GM12878 (cell line): ENCODE measurements around the gene PARP8. TPM values are rescaled to one million over a fixed set of nuclear protein-coding genes. Genes with fewer than 3 reads are reported as not detected.

Experiments used
- ATAC-seq: fragments of 200-7000 bp; cut with Tn5 transposase; 3 replicates; pipeline ENCODE4 v1.9.1; 2020; ENCODE audit warnings: mild to moderate bottlenecking, moderate library complexity
- BruUV-seq: library from RNA; stranded (reverse); fragments of 400-500 nt; replicated peaks from 2 replicates; lab custom pipeline; 2021; lab: Mats Ljungman, UMichigan
- CTCF ChIA-PET: fragments of 300-600 bp; sonication (Branson Sonifier 250); formaldehyde crosslinking; extraction: SDS; loops from one replicate; lab custom pipeline; 2021; ENCODE audit warnings: inconsistent platforms; lab: Yijun Ruan, JAX
- POLR2A ChIA-PET: fragments of 350-600 bp; formaldehyde crosslinking; extraction: SDS; loops from one replicate; lab custom pipeline; 2021; ENCODE audit warnings: inconsistent platforms; lab: Charles Lee
- RAD21 ChIA-PET: fragments of 300-600 bp; sonication (Branson Sonifier 250); formaldehyde crosslinking; loops from one replicate; lab custom pipeline; 2023; ENCODE audit warnings: antibody characterized with exemption; ENCODE audit not compliant: unreplicated experiment; lab: Charles Lee
- SMC1A ChIA-PET: fragments of 300-600 bp; sonication (Branson Sonifier 250); formaldehyde crosslinking; loops from one replicate; lab custom pipeline; 2023; ENCODE audit not compliant: unreplicated experiment, uncharacterized antibody; lab: Charles Lee
- DNase-seq: peaks from one replicate; pipeline ENCODE4 v3.0.0-alpha.2; 2011; ENCODE audit warnings: low read depth, low spot score
- FAIRE-seq: peaks from 3 replicates; lab custom pipeline; 2011; peaks lifted over from hg19 to GRCh38; lab: Jason Lieb, UNC
- H2AFZ ChIP-seq: 2 replicates; pipeline ENCODE4 v1.6.0; 2011; ENCODE audit warnings: low read depth, low read length, control low read depth; ENCODE audit not compliant: control insufficient read depth
- H3K27ac ChIP-seq: 2 replicates; pipeline ENCODE4 v1.5.1; 2011; ENCODE audit warnings: control low read depth; ENCODE audit not compliant: control insufficient read depth, insufficient read depth
- H3K27me3 ChIP-seq, 2 experiments: replicated peaks in 1 of 2; 2 replicates each; pipeline versions ENCODE4 v1.6.0 to v1.6.1; 2011; ENCODE audit warnings: low read length in 1 of 2; ENCODE audit not compliant: control insufficient read depth in 2 of 2, insufficient read depth in 2 of 2
- H3K36me3 ChIP-seq, 2 experiments: 2 replicates each; pipeline ENCODE4 v1.5.1; 2011; ENCODE audit warnings: low read length in 1 of 2; ENCODE audit not compliant: control insufficient read depth in 2 of 2, insufficient read depth in 2 of 2
- H3K4me1 ChIP-seq: 2 replicates; pipeline ENCODE4 v1.6.1; 2011; ENCODE audit warnings: mild to moderate bottlenecking, low read length, moderate library complexity, mixed read lengths; ENCODE audit not compliant: control insufficient read depth, insufficient read depth
- H3K4me2 ChIP-seq: 2 replicates; pipeline ENCODE4 v1.6.0; 2011; ENCODE audit warnings: control low read depth; ENCODE audit not compliant: control insufficient read depth, insufficient read depth
- H3K4me3 ChIP-seq: fragments of 200-600 bp; sonication (generic); 2 replicates; pipeline ENCODE4 v1.5.1; 2016
- H3K79me2 ChIP-seq: 2 replicates; pipeline ENCODE4 v1.6.0; 2011; ENCODE audit warnings: low read length; ENCODE audit not compliant: control insufficient read depth, insufficient read depth
- H3K9ac ChIP-seq: 2 replicates; pipeline ENCODE4 v1.8.0; 2011; ENCODE audit warnings: low read length, control low read depth, mixed read lengths; ENCODE audit not compliant: control insufficient read depth, insufficient read depth
- H3K9me3 ChIP-seq: replicated peaks from 3 replicates; pipeline ENCODE4 v1.5.1; 2011; ENCODE audit warnings: mild to moderate bottlenecking, low read length; ENCODE audit not compliant: control insufficient read depth, insufficient read depth
- H4K20me1 ChIP-seq: 2 replicates; pipeline ENCODE4 v1.6.0; 2011; ENCODE audit not compliant: control insufficient read depth, insufficient read depth
- ASH2L ChIP-seq: fragments of 300-600, 200-600 bp; sonication (generic); IDR thresholded peaks from 2 replicates; pipeline ENCODE4 v1.6.1; 2017; ENCODE audit warnings: low read depth, mild to moderate bottlenecking, borderline replicate concordance
- CEBPB ChIP-seq, 2 experiments: fragments of 150-350 bp in 1 of 2; IDR thresholded peaks; 2 replicates each; pipeline ENCODE4 v1.6.1; 2012 to 2014; ENCODE audit warnings: low read depth in 2 of 2, low read length in 2 of 2, borderline replicate concordance in 1 of 2, inconsistent platforms in 1 of 2
- CHD4 ChIP-seq: fragments of 200-600 bp; sonication (generic); IDR thresholded peaks from 2 replicates; pipeline ENCODE4 v1.6.1; 2016; ENCODE audit warnings: mild to moderate bottlenecking
- CREB1 ChIP-seq: IDR thresholded peaks from 2 replicates; pipeline ENCODE4 v1.6.1; 2012; ENCODE audit warnings: low read depth, mild to moderate bottlenecking, inconsistent platforms
- EGR1 ChIP-seq, 2 experiments: IDR thresholded peaks; 1 replicate in 1 of 2; 2 replicates in 1 of 2; pipeline ENCODE4 v1.6.1; 2011 to 2012; ENCODE audit warnings: low read depth in 2 of 2, low read length in 2 of 2, borderline replicate concordance in 1 of 2, mild to moderate bottlenecking in 1 of 2, moderate library complexity in 1 of 2
- FOXM1 ChIP-seq: IDR thresholded peaks from 2 replicates; pipeline ENCODE4 v1.6.1; 2012; ENCODE audit warnings: low read depth, mild to moderate bottlenecking, inconsistent platforms, low read length, moderate library complexity
- MYB ChIP-seq: fragments of 150-350 bp; IDR thresholded peaks from 2 replicates; pipeline ENCODE4 v1.6.1; 2014; ENCODE audit warnings: mild to moderate bottlenecking, low read depth, low read length, borderline replicate concordance
- NFXL1 ChIP-seq: fragments of 450-650 bp; IDR thresholded peaks from 2 replicates; pipeline ENCODE4 v1.6.1; 2017; ENCODE audit warnings: antibody characterized with exemption, mild to moderate bottlenecking, borderline replicate concordance
- RB1 ChIP-seq: fragments of 450-650 bp; formaldehyde crosslinking; IDR thresholded peaks from 2 replicates; pipeline ENCODE4 v1.6.1; 2017; ENCODE audit warnings: mild to moderate bottlenecking, borderline replicate concordance
- SUPT20H ChIP-seq: IDR thresholded peaks from 2 replicates; pipeline ENCODE4 v1.6.1; 2011; ENCODE audit warnings: low read depth, mild to moderate bottlenecking, low read length, moderate library complexity, borderline replicate concordance; ENCODE audit not compliant: control insufficient read depth
- ZNF274 ChIP-seq: IDR thresholded peaks from one replicate; pipeline ENCODE4 v1.8.0; 2011; ENCODE audit not compliant: insufficient read length, insufficient read depth
- WGBS: methylation state at CpG from one replicate; pipeline ENCODE4 v1.1.6; 2016; ENCODE audit warnings: low lambda C conversion rate; ENCODE audit not compliant: insufficient replicate concordance, insufficient coverage; ENCODE audit errors: missing lambda C conversion rate; 5-methylcytosine and 5-hydroxymethylcytosine counted together
- in situ Hi-C: fragments of 300-500 bp; cut with MboI; formaldehyde crosslinking; loops from 9 replicates; pipeline ENCODE4 v1.14.3; 2018; ENCODE audit warnings: mixed read lengths
- intact Hi-C: fragments of 100-400 bp; cut with micrococcal nuclease; formaldehyde crosslinking; loops from one replicate; pipeline ENCODE4 v1.14.2; 2022; ENCODE audit not compliant: unreplicated experiment
- polyA plus RNA-seq, 11 experiments: library from polyadenylated mRNA; depleted of rRNA in 4 of 11; unstranded in 6 of 11; stranded (reverse) in 5 of 11; fragments of >200 nt; fragmentation: Nextera tagmentation in 4 of 11; fragmentation: Illumina TruSeq in 1 of 11; extraction: Ambion mirVana in 4 of 11; extraction: Trizol in 1 of 11; gene quantifications; 1 replicate in 1 of 11; 2 replicates in 10 of 11; pipeline versions ENCODE4 v1.2.1 to v1.2.3, GENCODE V29; 2011 to 2016; ENCODE audit warnings: inconsistent platforms in 2 of 11, missing spikeins in 2 of 11, low read depth in 1 of 11
- total RNA-seq, 4 experiments: library from RNA; depleted of rRNA in 3 of 4; stranded (reverse); fragments of >200 nt in 3 of 4; fragmentation: Illumina TruSeq in 1 of 4; extraction: Trizol in 1 of 4; gene quantifications; 2 replicates each; pipeline versions ENCODE4 v1.2.1 to v1.2.3, GENCODE V29; 2013 to 2021
- TF ChIP-seq, protein P1 (sequence below): fragments of 450-650 bp; IDR thresholded peaks from 2 replicates; pipeline ENCODE4 v1.6.1; 2017; ENCODE audit warnings: mild to moderate bottlenecking, moderate library complexity
- TF ChIP-seq, protein P2 (sequence below): fragments of 450-650 bp; formaldehyde crosslinking; IDR thresholded peaks from 2 replicates; pipeline ENCODE4 v1.5.0; 2022; ENCODE audit warnings: mild to moderate bottlenecking, missing genetic modification characterization
- TF ChIP-seq, protein P3 (sequence below): fragments of 450-650 bp; IDR thresholded peaks from 2 replicates; pipeline ENCODE4 v1.6.1; 2018; ENCODE audit warnings: borderline replicate concordance, mild to moderate bottlenecking; ENCODE audit not compliant: partially characterized antibody

The PARP8 gene
- total and polyA plus RNA-seq, 10 of the 15 experiments (the other 5 are each of a cell fraction or from before 2014, with no cell fraction given): 9.1 to 65.2 (median 20.6) TPM

DNA sequence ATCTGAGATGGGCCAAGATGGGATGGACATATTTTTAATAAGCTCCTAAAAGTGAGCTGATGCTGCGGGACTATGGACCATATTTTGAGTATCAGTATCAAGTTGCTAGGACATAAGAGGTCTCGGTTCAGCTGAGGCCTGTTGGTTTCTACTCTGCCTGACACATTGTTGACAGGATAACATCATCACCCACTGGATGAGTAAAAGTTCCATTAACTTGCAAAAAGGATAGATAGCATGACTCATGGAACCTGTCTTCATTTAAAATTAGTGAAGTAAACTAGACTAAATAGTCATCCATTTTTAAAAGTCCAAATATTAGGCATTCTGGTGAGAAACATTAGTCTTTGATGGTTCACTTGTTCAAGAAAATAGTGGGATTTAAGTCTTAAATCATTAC is 33.3 kb downstream of the PARP8 start:
- peaks cover 11% of the 10 kb centered on the region for H3K4me1 ChIP-seq
- RAD21 ChIA-PET: no interaction called here
- DNase-seq (no peak), ATAC-seq (no peak), FAIRE-seq (no peak)
- H3K36me3 ChIP-seq: no peaks in the 10 kb centered on the region; a peak in 2 of 4 replicates
- CTCF ChIA-PET: interaction anchor here (1.4 kb wide), 1 partner anchor 17 kb away, joined by 3 read pairs; no protein-coding TSS in a partner anchor
- no peak overlapping the region for H3K4me2 ChIP-seq
- H3K27ac ChIP-seq: no peak overlapping the region
- no peak overlapping the region for H3K9ac ChIP-seq
- H3K27me3 ChIP-seq: no peaks in the 10 kb centered on the region
- H4K20me1 ChIP-seq: no peaks in the 10 kb centered on the region
- H3K9me3 ChIP-seq: no peaks in the 10 kb centered on the region; the same call in 2 of the 3 replicates
- intact Hi-C loops: loop anchor here (10.0 kb wide), 2 partner anchors 45 to 255 kb away; partner anchors contain the start of gene EMB
- in situ Hi-C loops: no loop called here
- POLR2A ChIA-PET: no interaction called here
- SMC1A ChIA-PET: interaction anchor here (1.0 to 1.5 kb wide), 6 partner anchors 9 to 53 kb away, joined by 3 to 9 read pairs (median 4); no protein-coding TSS in a partner anchor
- no peak overlapping the region for H2AFZ ChIP-seq
- whole genome bisulfite sequencing: 90% methylated on average over 2 of the region's 2 CpGs
- no TSS peak for BruUV-seq
- H3K4me3 ChIP-seq: no peak overlapping the region
- peaks cover 34% of the 10 kb centered on the region for H3K79me2 ChIP-seq
- TF ChIP-seq RB1: no peak
- no peak for TF ChIP-seq ASH2L
- TF ChIP-seq FOXM1: no peak
- TF ChIP-seq MYB: no peak
- no peak for TF ChIP-seq ZNF274
- no peak for TF ChIP-seq EGR1 (IDR thresholded peaks at IDR 0.05; ENCODE audit: borderline replicate concordance in 1 of 2, low read depth in 2 of 2, low read length in 2 of 2)
- TF ChIP-seq CEBPB (IDR thresholded peaks at IDR 0.05; ENCODE audit: borderline replicate concordance in 1 of 2, low read depth in 2 of 2, low read length in 2 of 2): no peak
- TF ChIP-seq, protein P1, sequence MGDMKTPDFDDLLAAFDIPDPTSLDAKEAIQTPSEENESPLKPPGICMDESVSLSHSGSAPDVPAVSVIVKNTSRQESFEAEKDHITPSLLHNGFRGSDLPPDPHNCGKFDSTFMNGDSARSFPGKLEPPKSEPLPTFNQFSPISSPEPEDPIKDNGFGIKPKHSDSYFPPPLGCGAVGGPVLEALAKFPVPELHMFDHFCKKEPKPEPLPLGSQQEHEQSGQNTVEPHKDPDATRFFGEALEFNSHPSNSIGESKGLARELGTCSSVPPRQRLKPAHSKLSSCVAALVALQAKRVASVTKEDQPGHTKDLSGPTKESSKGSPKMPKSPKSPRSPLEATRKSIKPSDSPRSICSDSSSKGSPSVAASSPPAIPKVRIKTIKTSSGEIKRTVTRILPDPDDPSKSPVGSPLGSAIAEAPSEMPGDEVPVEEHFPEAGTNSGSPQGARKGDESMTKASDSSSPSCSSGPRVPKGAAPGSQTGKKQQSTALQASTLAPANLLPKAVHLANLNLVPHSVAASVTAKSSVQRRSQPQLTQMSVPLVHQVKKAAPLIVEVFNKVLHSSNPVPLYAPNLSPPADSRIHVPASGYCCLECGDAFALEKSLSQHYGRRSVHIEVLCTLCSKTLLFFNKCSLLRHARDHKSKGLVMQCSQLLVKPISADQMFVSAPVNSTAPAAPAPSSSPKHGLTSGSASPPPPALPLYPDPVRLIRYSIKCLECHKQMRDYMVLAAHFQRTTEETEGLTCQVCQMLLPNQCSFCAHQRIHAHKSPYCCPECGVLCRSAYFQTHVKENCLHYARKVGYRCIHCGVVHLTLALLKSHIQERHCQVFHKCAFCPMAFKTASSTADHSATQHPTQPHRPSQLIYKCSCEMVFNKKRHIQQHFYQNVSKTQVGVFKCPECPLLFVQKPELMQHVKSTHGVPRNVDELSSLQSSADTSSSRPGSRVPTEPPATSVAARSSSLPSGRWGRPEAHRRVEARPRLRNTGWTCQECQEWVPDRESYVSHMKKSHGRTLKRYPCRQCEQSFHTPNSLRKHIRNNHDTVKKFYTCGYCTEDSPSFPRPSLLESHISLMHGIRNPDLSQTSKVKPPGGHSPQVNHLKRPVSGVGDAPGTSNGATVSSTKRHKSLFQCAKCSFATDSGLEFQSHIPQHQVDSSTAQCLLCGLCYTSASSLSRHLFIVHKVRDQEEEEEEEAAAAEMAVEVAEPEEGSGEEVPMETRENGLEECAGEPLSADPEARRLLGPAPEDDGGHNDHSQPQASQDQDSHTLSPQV: no peak
- TF ChIP-seq CREB1: no peak
- TF ChIP-seq SUPT20H: no peak
- no peak for TF ChIP-seq NFXL1
- no peak for TF ChIP-seq CHD4
- TF ChIP-seq, protein P2, sequence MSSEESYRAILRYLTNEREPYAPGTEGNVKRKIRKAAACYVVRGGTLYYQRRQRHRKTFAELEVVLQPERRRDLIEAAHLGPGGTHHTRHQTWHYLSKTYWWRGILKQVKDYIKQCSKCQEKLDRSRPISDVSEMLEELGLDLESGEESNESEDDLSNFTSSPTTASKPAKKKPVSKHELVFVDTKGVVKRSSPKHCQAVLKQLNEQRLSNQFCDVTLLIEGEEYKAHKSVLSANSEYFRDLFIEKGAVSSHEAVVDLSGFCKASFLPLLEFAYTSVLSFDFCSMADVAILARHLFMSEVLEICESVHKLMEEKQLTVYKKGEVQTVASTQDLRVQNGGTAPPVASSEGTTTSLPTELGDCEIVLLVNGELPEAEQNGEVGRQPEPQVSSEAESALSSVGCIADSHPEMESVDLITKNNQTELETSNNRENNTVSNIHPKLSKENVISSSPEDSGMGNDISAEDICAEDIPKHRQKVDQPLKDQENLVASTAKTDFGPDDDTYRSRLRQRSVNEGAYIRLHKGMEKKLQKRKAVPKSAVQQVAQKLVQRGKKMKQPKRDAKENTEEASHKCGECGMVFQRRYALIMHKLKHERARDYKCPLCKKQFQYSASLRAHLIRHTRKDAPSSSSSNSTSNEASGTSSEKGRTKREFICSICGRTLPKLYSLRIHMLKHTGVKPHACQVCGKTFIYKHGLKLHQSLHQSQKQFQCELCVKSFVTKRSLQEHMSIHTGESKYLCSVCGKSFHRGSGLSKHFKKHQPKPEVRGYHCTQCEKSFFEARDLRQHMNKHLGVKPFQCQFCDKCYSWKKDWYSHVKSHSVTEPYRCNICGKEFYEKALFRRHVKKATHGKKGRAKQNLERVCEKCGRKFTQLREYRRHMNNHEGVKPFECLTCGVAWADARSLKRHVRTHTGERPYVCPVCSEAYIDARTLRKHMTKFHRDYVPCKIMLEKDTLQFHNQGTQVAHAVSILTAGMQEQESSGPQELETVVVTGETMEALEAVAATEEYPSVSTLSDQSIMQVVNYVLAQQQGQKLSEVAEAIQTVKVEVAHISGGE (CRISPR knock-in tag): no peak
- TF ChIP-seq, protein P3, sequence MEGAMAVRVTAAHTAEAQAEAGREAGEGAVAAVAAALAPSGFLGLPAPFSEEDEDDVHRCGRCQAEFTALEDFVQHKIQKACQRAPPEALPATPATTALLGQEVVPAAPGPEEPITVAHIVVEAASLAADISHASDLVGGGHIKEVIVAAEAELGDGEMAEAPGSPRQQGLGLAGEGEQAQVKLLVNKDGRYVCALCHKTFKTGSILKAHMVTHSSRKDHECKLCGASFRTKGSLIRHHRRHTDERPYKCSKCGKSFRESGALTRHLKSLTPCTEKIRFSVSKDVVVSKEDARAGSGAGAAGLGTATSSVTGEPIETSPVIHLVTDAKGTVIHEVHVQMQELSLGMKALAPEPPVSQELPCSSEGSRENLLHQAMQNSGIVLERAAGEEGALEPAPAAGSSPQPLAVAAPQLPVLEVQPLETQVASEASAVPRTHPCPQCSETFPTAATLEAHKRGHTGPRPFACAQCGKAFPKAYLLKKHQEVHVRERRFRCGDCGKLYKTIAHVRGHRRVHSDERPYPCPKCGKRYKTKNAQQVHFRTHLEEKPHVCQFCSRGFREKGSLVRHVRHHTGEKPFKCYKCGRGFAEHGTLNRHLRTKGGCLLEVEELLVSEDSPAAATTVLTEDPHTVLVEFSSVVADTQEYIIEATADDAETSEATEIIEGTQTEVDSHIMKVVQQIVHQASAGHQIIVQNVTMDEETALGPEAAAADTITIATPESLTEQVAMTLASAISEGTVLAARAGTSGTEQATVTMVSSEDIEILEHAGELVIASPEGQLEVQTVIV: no peak
